Measurements from ENCODE around the gene ANKRD52.

The ANKRD52 gene

DNA sequence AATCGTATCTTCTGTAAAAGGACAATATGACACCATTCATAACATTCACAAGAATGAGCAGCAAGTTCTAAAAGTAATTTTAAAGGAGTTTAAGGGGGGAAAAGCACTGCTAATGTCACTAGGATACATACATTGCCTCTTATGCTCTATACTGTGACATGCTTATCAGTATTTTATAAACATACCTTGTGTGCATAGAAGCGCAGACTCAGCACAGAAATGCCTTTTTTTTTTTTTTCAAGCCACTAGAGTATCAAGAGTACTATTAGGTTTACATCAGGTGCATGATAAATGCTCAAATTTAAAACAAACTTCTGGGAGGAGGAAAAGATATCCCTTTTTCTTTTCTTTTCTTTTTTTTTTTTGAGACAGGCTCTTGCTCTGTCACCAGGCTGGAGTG, 55.3 kb downstream of the ANKRD52 start:
- TF ChIP-seq, protein P1, sequence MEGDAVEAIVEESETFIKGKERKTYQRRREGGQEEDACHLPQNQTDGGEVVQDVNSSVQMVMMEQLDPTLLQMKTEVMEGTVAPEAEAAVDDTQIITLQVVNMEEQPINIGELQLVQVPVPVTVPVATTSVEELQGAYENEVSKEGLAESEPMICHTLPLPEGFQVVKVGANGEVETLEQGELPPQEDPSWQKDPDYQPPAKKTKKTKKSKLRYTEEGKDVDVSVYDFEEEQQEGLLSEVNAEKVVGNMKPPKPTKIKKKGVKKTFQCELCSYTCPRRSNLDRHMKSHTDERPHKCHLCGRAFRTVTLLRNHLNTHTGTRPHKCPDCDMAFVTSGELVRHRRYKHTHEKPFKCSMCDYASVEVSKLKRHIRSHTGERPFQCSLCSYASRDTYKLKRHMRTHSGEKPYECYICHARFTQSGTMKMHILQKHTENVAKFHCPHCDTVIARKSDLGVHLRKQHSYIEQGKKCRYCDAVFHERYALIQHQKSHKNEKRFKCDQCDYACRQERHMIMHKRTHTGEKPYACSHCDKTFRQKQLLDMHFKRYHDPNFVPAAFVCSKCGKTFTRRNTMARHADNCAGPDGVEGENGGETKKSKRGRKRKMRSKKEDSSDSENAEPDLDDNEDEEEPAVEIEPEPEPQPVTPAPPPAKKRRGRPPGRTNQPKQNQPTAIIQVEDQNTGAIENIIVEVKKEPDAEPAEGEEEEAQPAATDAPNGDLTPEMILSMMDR (IDR thresholded peaks at IDR 0.05; ENCODE audit: low read depth, low read length, poor library complexity, severe bottlenecking): no peak
- no peak for TF ChIP-seq EZH2phosphoT487 (IDR thresholded peaks at IDR 0.05; ENCODE audit: borderline replicate concordance, low read length)
- no peaks in the 10 kb centered on the region for H4K20me1 ChIP-seq (ENCODE audit: control insufficient read depth, insufficient read depth, low read depth, low read length)
- H3F3A ChIP-seq (ENCODE audit: control insufficient read depth, insufficient read depth): peaks cover 4% of the 10 kb centered on the region
- no peaks in the 10 kb centered on the region for H3K27me3 ChIP-seq (ENCODE audit: control insufficient read depth, low read length)
- H3K4me2 ChIP-seq (ENCODE audit: low read length): no peak overlapping the region
- no peak overlapping the region for H3K27ac ChIP-seq (ENCODE audit: low read depth, low read length)
- no peaks in the 10 kb centered on the region for H3K79me2 ChIP-seq (ENCODE audit: control insufficient read depth, low read length)
- no peaks in the 10 kb centered on the region for H3K9me2 ChIP-seq (replicated peaks; ENCODE audit: control insufficient read depth, low read length)
- H3K36me3 ChIP-seq (ENCODE audit: control insufficient read depth, low read length): peaks cover 35% of the 10 kb centered on the region
- H3K4me3 ChIP-seq (ENCODE audit: low read length): no peak overlapping the region
- H3K4me1 ChIP-seq (ENCODE audit: control insufficient read depth, low read length): peaks cover 14% of the 10 kb centered on the region
- H3K9me3 ChIP-seq (ENCODE audit: control insufficient read depth, insufficient read depth, low read length): no peaks in the 10 kb centered on the region

DNA sequence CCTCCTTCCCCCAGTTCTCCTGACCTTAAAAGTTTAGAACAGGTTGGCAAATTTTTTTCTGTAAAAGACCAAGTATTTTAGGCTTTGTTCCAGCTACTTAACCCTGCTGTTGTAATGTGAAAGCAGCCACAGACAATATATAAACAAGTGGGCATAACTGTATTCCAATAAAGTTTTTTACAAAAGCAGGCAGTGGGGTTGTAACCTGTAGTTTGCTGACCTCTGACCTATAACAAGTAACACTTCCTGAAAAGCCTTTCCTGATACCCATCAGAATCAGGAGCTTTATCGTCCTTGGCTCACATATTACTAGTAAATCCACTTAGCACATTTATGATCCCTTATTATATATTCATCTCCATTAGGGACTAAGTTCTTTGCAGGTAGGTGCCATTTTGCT, 55.8 kb downstream of the ANKRD52 start:
- H3K36me3 ChIP-seq (ENCODE audit: control insufficient read depth, low read length): peaks cover 30% of the 10 kb centered on the region
- H3K27ac ChIP-seq (ENCODE audit: low read depth, low read length): no peak overlapping the region
- H3K4me3 ChIP-seq (ENCODE audit: low read length): no peak overlapping the region
- peaks cover 10% of the 10 kb centered on the region for H3K4me1 ChIP-seq (ENCODE audit: control insufficient read depth, low read length)
- TF ChIP-seq, protein P1 (IDR thresholded peaks at IDR 0.05; ENCODE audit: low read depth, low read length, poor library complexity, severe bottlenecking): no peak
- no peak for TF ChIP-seq EZH2phosphoT487 (IDR thresholded peaks at IDR 0.05; ENCODE audit: borderline replicate concordance, low read length)
- no peaks in the 10 kb centered on the region for H4K20me1 ChIP-seq (ENCODE audit: control insufficient read depth, insufficient read depth, low read depth, low read length)
- H3K4me2 ChIP-seq (ENCODE audit: low read length): no peak overlapping the region
- no peaks in the 10 kb centered on the region for H3K79me2 ChIP-seq (ENCODE audit: control insufficient read depth, low read length)
- H3F3A ChIP-seq (ENCODE audit: control insufficient read depth, insufficient read depth): peaks cover 4% of the 10 kb centered on the region
- no peaks in the 10 kb centered on the region for H3K27me3 ChIP-seq (ENCODE audit: control insufficient read depth, low read length)
- no peaks in the 10 kb centered on the region for H3K9me2 ChIP-seq (replicated peaks; ENCODE audit: control insufficient read depth, low read length)
- no peaks in the 10 kb centered on the region for H3K9me3 ChIP-seq (ENCODE audit: control insufficient read depth, insufficient read depth, low read length)

DNA sequence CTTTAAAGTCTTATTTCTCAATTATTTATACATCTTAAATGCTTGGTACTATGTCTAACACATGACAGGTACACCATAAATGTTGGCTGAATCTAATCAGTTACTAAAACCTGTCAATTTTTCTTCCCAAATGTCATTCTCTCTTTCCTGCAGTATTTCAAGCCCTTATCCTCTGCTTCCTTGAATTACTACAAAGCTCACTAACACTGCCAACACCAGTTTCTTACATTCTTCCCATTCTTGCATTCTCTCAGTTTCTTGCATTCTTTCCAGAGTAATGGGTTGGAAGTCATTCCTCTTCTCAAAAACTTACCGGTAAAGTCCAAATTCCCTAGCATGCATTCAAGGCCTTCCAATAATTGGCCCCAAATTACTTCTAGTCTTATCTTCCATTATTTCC, 59.3 kb downstream of the ANKRD52 start:
- H3F3A ChIP-seq (ENCODE audit: control insufficient read depth, insufficient read depth): peaks cover 7% of the 10 kb centered on the region; the same call in 1 of the 2 replicates
- no peaks in the 10 kb centered on the region for H3K36me3 ChIP-seq (ENCODE audit: control insufficient read depth, low read length)
- peaks cover 5% of the 10 kb centered on the region; the same call in 1 of the 2 replicates for H3K4me1 ChIP-seq (ENCODE audit: control insufficient read depth, low read length)
- no peaks in the 10 kb centered on the region for H3K79me2 ChIP-seq (ENCODE audit: control insufficient read depth, low read length)
- no peak overlapping the region for H3K4me2 ChIP-seq (ENCODE audit: low read length)
- no peak overlapping the region for H3K4me3 ChIP-seq (ENCODE audit: low read length)
- H4K20me1 ChIP-seq (ENCODE audit: control insufficient read depth, insufficient read depth, low read depth, low read length): no peaks in the 10 kb centered on the region
- H3K27me3 ChIP-seq (ENCODE audit: control insufficient read depth, low read length): no peaks in the 10 kb centered on the region
- no peaks in the 10 kb centered on the region for H3K9me3 ChIP-seq (ENCODE audit: control insufficient read depth, insufficient read depth, low read length)
- no peaks in the 10 kb centered on the region for H3K9me2 ChIP-seq (replicated peaks; ENCODE audit: control insufficient read depth, low read length)
- TF ChIP-seq, protein P1 (IDR thresholded peaks at IDR 0.05; ENCODE audit: low read depth, low read length, poor library complexity, severe bottlenecking): no peak
- no peak for TF ChIP-seq EZH2phosphoT487 (IDR thresholded peaks at IDR 0.05; ENCODE audit: borderline replicate concordance, low read length)
- no peak overlapping the region for H3K27ac ChIP-seq (ENCODE audit: low read depth, low read length)

Data from DOHH2 (cell line).